ENCODE results near the gene SACS. TPM values are rescaled to one million over a fixed set of nuclear protein-coding genes. Genes with fewer than 3 reads are reported as not detected.

SACS gene
- total RNA-seq, 1 experiment from 2014 or later = 19.8 TPM

DNA sequence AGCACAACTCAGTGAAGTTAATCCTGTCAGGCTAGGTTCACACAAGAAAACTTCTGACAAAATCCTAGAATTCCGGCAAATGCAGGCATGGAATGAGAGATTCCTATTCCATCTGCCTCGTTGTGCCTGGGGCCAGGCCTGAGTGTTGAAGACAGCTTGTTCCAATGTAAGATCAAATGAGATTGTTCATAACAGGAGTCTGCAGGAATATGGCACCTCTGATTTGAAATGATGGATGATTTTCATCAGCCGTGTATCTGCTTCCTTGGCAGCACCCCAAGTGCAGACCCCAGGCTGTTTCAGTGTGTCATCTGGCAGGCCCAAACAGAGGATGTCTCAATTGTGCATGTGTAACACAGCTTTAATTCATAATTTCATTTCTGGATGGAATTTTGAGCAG, 35.3 kb upstream of the SACS start:
- in situ Hi-C loops (cut with HindIII; ENCODE audit: low pct_unique_long_range_greater_than_20kb, low sequenced_read_pairs) (no loop called here), intact Hi-C loops (cut with micrococcal nuclease; ENCODE audit: unreplicated experiment) (loop anchor here (5.0 to 10.0 kb wide), 2 partner anchors 96 to 403 kb away; no protein-coding TSS in a partner anchor)
- no peak overlapping the region for H3K4me3 ChIP-seq (ENCODE audit: low read depth in 2 of 2, low read length in 2 of 2)
- TF ChIP-seq POLR2AphosphoS5 (IDR thresholded peaks at IDR 0.05; ENCODE audit: low read depth, low read length) (no peak), CTCF (IDR thresholded peaks at IDR 0.05) (no peak), TCF7L2 (IDR thresholded peaks at IDR 0.05; ENCODE audit: low read depth, low read length) (no peak), SIN3A (IDR thresholded peaks at IDR 0.05; ENCODE audit: borderline replicate concordance, insufficient read depth, low read depth, low read length) (no peak)
- TF ChIP-seq, protein P1, sequence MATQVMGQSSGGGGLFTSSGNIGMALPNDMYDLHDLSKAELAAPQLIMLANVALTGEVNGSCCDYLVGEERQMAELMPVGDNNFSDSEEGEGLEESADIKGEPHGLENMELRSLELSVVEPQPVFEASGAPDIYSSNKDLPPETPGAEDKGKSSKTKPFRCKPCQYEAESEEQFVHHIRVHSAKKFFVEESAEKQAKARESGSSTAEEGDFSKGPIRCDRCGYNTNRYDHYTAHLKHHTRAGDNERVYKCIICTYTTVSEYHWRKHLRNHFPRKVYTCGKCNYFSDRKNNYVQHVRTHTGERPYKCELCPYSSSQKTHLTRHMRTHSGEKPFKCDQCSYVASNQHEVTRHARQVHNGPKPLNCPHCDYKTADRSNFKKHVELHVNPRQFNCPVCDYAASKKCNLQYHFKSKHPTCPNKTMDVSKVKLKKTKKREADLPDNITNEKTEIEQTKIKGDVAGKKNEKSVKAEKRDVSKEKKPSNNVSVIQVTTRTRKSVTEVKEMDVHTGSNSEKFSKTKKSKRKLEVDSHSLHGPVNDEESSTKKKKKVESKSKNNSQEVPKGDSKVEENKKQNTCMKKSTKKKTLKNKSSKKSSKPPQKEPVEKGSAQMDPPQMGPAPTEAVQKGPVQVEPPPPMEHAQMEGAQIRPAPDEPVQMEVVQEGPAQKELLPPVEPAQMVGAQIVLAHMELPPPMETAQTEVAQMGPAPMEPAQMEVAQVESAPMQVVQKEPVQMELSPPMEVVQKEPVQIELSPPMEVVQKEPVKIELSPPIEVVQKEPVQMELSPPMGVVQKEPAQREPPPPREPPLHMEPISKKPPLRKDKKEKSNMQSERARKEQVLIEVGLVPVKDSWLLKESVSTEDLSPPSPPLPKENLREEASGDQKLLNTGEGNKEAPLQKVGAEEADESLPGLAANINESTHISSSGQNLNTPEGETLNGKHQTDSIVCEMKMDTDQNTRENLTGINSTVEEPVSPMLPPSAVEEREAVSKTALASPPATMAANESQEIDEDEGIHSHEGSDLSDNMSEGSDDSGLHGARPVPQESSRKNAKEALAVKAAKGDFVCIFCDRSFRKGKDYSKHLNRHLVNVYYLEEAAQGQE (IDR thresholded peaks at IDR 0.05; ENCODE audit: insufficient read depth in 1 of 2, low read depth in 2 of 2, low read length in 1 of 2) = no peak
- no peaks in the 10 kb centered on the region for H3K36me3 ChIP-seq (ENCODE audit: control insufficient read depth, insufficient read depth, low read length)
- DNase-seq (ENCODE audit: low read depth, low spot score) (no peak), ATAC-seq (no peak)
- no peaks in the 10 kb centered on the region for H3K9me3 ChIP-seq (ENCODE audit: control insufficient read depth, insufficient read depth, low read depth, low read length)
- H3K4me1 ChIP-seq (ENCODE audit: control insufficient read depth, insufficient read depth, low read length) = no peaks in the 10 kb centered on the region
- ChIA-PET POLR2A (no interaction called here), CTCF (no interaction called here)
- BruUV-seq (replicated peaks) = no TSS peak
- H3K27ac ChIP-seq (ENCODE audit: low read length) = no peak overlapping the region
- no peaks in the 10 kb centered on the region for H3K27me3 ChIP-seq (ENCODE audit: control insufficient read depth, insufficient read depth, low read length)

DNA sequence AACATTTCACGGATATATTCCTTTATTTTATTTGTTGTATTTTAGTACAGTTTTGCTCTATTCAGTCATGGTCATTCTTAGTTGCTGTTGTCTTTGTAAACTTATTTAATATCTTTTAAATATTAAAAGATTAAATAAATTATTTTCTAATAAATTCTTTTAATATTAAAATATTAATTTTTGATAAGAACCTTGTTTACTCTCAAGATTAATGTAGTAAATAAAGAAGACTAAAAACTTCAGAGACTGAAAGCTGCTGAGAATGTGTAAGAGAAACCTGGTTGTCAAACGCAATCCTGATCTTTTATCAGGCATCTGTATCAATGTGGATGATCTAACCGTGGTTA, 34.4 kb upstream of the SACS start:
- Histone ChIP-seq H3K4me1 (ENCODE audit: control insufficient read depth, insufficient read depth, low read length) (no peaks in the 10 kb centered on the region), H3K9me3 (ENCODE audit: control insufficient read depth, insufficient read depth, low read depth, low read length) (no peaks in the 10 kb centered on the region), H3K27ac (ENCODE audit: low read length) (no peak overlapping the region), H3K4me3 (ENCODE audit: low read depth in 2 of 2, low read length in 2 of 2) (no peak overlapping the region), H3K27me3 (ENCODE audit: control insufficient read depth, insufficient read depth, low read length) (no peaks in the 10 kb centered on the region), H3K36me3 (ENCODE audit: control insufficient read depth, insufficient read depth, low read length) (no peaks in the 10 kb centered on the region)
- no peak for TF ChIP-seq CTCF (IDR thresholded peaks at IDR 0.05)
- TF ChIP-seq, protein P1 (IDR thresholded peaks at IDR 0.05; ENCODE audit: insufficient read depth in 1 of 2, low read depth in 2 of 2, low read length in 1 of 2) = no peak
- no peak for TF ChIP-seq POLR2AphosphoS5 (IDR thresholded peaks at IDR 0.05; ENCODE audit: low read depth, low read length)
- no peak for TF ChIP-seq TCF7L2 (IDR thresholded peaks at IDR 0.05; ENCODE audit: low read depth, low read length)
- no peak for TF ChIP-seq SIN3A (IDR thresholded peaks at IDR 0.05; ENCODE audit: borderline replicate concordance, insufficient read depth, low read depth, low read length)
- CTCF ChIA-PET = no interaction called here
- POLR2A ChIA-PET = no interaction called here
- in situ Hi-C loops (cut with HindIII; ENCODE audit: low pct_unique_long_range_greater_than_20kb, low sequenced_read_pairs) = no loop called here
- no TSS peak for BruUV-seq (replicated peaks)
- no peak for DNase-seq (ENCODE audit: low read depth, low spot score)
- intact Hi-C loops (cut with micrococcal nuclease; ENCODE audit: unreplicated experiment) = loop anchor here (5.0 to 10.0 kb wide), 2 partner anchors 97 to 404 kb away; no protein-coding TSS in a partner anchor
- ATAC-seq = no peak

Measured in Panc1 (cell line).